Right renal cortex interstitium (tissue), 3 donors: Measurements from ENCODE around the gene GDF9. TPM values are rescaled to one million over a fixed set of nuclear protein-coding genes. Genes with fewer than 3 reads are reported as not detected.
A peak's percentile ranks its signal among the peaks of the same experiment; 100 is the strongest.

Experiments
- DNase-seq, 3 donors: peaks; one replicate each; pipeline ENCODE4 v3.0.0-alpha.2; 2013; ENCODE audit warnings: low read depth in 3 of 3, low spot score in 2 of 3
- polyA plus RNA-seq, 3 donors: library from polyadenylated mRNA; unstranded; fragments of 120-200 nt; gene quantifications; one replicate each; pipeline ENCODE4 v1.2.1, GENCODE V29; 2013; ENCODE audit not compliant: insufficient read length in 3 of 3

Gene GDF9
- 1 to 10 TPM; 1.5 to 2.0 (median 1.7) TPM for polyA plus RNA-seq

- DNase-seq, result peak; percentile 100
These were observed at the start of gene GDF9, which contains the start of gene UQCRQ for GRCh38 chr5:132866342-132867045. Gene GDF9, minus strand, starts transcription at chr5:132866469. Its CDS starts 1,936 bp downstream, at chr5:132864533. Gene UQCRQ, plus strand, starts transcription at chr5:132866642. Its CDS starts 240 bp downstream, at chr5:132866882.

GRCh38 chr5:132915681-132916080 lies 49.4 kb upstream of the GDF9 start:
- no peak for DNase-seq

GRCh38 chr5:132909702-132910101 lies 43.4 kb upstream of the GDF9 start:
- DNase-seq, result no peak

GRCh38 chr5:132907161-132907560 lies 40.9 kb upstream of the GDF9 start:
- DNase-seq, result no peak

GRCh38 chr5:132905938-132906337 lies 39.7 kb upstream of the GDF9 start:
- no peak for DNase-seq

GRCh38 chr5:132901730-132902129 lies 35.5 kb upstream of the GDF9 start:
- no peak for DNase-seq

- no peak for DNase-seq
These were observed 34.8 kb upstream of the GDF9 start for GRCh38 chr5:132901036-132901435.

- DNase-seq, result no peak
These were observed 31.8 kb upstream of the GDF9 start for GRCh38 chr5:132898094-132898493.

GRCh38 chr5:132896685-132897084 lies 30.4 kb upstream of the GDF9 start:
- DNase-seq, result no peak

GRCh38 chr5:132895719-132896305 lies 29.5 kb upstream of the GDF9 start:
- no peak for DNase-seq

GRCh38 chr5:132890817-132891216 lies 24.5 kb upstream of the GDF9 start:
- DNase-seq, result no peak

- DNase-seq, result no peak
These were observed 23.2 kb upstream of the GDF9 start for GRCh38 chr5:132889501-132889900.

GRCh38 chr5:132887283-132887682 lies 21.0 kb upstream of the GDF9 start:
- no peak for DNase-seq

GRCh38 chr5:132886064-132886823 lies 20.0 kb upstream of the GDF9 start:
- no peak for DNase-seq

- no peak for DNase-seq
These were observed 18.3 kb upstream of the GDF9 start for GRCh38 chr5:132884548-132884947.

GRCh38 chr5:132883261-132883834 lies 17.1 kb upstream of the GDF9 start:
- peak in 2 of 3 donors; percentile 36 to 43 for DNase-seq

GRCh38 chr5:132877938-132878337 lies 11.7 kb upstream of the GDF9 start:
- no peak for DNase-seq

- no peak for DNase-seq
These were observed 11.2 kb upstream of the GDF9 start for GRCh38 chr5:132877466-132877865.

GRCh38 chr5:132876020-132876759 lies 9.9 kb upstream of the GDF9 start:
- no peak for DNase-seq

- DNase-seq, result no peak
These were observed 7.6 kb upstream of the GDF9 start for GRCh38 chr5:132873930-132874271.
